HepG2 (cell line): ENCODE data around the gene S100A16. TPM values are rescaled to one million over a fixed set of nuclear protein-coding genes. Genes with fewer than 3 reads are reported as not detected.

Source experiments
- CCDC6 ChIP-seq: sonication (generic); formaldehyde crosslinking; IDR thresholded peaks from 2 replicates; pipeline ENCODE4 v1.8.1; 2022; ENCODE audit warnings: mild to moderate bottlenecking, missing genetic modification reagents, moderate library complexity
- MLLT10 ChIP-seq: sonication (generic); formaldehyde crosslinking; IDR thresholded peaks from 2 replicates; pipeline ENCODE4 v1.4.0; 2020; ENCODE audit warnings: missing genetic modification reagents
- ZNF720 ChIP-seq: sonication (generic); formaldehyde crosslinking; IDR thresholded peaks from 2 replicates; pipeline ENCODE4 v1.4.0; 2020; ENCODE audit warnings: missing genetic modification reagents
- ZSCAN30 ChIP-seq: sonication (generic); formaldehyde crosslinking; IDR thresholded peaks from 2 replicates; pipeline ENCODE4 v1.5.0; 2020; ENCODE audit warnings: mild to moderate bottlenecking, missing genetic modification reagents
- polyA plus RNA-seq, 8 experiments: library from polyadenylated mRNA; depleted of rRNA in 3 of 8; stranded (reverse) in 7 of 8; unstranded in 1 of 8; fragments of >200 nt; fragmentation: Illumina TruSeq in 4 of 8; extraction: Trizol in 4 of 8; gene quantifications; 2 replicates each; pipeline versions ENCODE4 v1.2.1 to v1.2.3, GENCODE V29; 2011 to 2016; ENCODE audit warnings: low read depth in 4 of 8, missing spikeins in 1 of 8, mixed read lengths in 1 of 8; ENCODE audit not compliant: insufficient read depth in 1 of 8
- total RNA-seq, 5 experiments: library from RNA; depleted of rRNA; stranded (reverse); fragments of >200 nt; fragmentation: Illumina TruSeq; extraction: Trizol; gene quantifications; 2 replicates each; pipeline ENCODE4 v1.2.3, GENCODE V29; 2016; ENCODE audit warnings: low read depth in 1 of 5
- TF ChIP-seq, protein P1 (sequence below): sonication (generic); formaldehyde crosslinking; IDR thresholded peaks from 2 replicates; pipeline ENCODE4 v1.5.0; 2020; ENCODE audit warnings: mild to moderate bottlenecking, missing genetic modification reagents, borderline replicate concordance

Gene S100A16
- total and polyA plus RNA-seq, 2 of the 13 experiments (the other 11 are each of a cell fraction or from before 2014, with no cell fraction given) = 46.0 to 195 TPM

DNA sequence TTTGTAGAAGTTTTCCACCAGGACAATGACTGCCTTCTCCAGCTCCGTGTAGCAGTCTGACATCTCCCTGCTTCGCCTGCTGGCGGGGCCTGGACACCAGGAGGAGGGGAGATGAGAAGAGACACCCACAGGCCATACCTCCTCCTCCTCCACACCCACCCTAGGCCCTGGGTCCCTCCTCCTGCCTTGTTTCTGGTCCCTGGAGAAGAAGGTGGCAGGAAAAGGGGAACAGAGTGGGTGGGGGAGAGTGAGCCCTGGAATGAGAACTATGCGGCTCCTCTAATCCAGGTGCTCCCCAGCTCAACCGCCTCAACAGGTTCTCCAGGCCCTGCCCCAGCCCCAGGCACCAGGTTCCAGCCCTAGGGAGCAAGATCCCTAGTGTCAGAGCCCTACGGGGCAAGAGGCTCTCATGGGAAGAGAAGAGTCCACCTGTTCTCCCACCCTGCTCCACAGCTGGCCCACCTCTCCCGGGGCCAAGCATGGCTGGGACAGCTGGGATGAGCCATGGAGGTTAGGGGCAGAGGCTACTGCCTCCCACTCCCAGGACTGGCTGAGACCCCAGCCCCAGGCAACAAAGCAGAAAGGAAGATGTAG lies 4.8 kb downstream of the S100A16 start (continued):
- TF ChIP-seq, protein P1, sequence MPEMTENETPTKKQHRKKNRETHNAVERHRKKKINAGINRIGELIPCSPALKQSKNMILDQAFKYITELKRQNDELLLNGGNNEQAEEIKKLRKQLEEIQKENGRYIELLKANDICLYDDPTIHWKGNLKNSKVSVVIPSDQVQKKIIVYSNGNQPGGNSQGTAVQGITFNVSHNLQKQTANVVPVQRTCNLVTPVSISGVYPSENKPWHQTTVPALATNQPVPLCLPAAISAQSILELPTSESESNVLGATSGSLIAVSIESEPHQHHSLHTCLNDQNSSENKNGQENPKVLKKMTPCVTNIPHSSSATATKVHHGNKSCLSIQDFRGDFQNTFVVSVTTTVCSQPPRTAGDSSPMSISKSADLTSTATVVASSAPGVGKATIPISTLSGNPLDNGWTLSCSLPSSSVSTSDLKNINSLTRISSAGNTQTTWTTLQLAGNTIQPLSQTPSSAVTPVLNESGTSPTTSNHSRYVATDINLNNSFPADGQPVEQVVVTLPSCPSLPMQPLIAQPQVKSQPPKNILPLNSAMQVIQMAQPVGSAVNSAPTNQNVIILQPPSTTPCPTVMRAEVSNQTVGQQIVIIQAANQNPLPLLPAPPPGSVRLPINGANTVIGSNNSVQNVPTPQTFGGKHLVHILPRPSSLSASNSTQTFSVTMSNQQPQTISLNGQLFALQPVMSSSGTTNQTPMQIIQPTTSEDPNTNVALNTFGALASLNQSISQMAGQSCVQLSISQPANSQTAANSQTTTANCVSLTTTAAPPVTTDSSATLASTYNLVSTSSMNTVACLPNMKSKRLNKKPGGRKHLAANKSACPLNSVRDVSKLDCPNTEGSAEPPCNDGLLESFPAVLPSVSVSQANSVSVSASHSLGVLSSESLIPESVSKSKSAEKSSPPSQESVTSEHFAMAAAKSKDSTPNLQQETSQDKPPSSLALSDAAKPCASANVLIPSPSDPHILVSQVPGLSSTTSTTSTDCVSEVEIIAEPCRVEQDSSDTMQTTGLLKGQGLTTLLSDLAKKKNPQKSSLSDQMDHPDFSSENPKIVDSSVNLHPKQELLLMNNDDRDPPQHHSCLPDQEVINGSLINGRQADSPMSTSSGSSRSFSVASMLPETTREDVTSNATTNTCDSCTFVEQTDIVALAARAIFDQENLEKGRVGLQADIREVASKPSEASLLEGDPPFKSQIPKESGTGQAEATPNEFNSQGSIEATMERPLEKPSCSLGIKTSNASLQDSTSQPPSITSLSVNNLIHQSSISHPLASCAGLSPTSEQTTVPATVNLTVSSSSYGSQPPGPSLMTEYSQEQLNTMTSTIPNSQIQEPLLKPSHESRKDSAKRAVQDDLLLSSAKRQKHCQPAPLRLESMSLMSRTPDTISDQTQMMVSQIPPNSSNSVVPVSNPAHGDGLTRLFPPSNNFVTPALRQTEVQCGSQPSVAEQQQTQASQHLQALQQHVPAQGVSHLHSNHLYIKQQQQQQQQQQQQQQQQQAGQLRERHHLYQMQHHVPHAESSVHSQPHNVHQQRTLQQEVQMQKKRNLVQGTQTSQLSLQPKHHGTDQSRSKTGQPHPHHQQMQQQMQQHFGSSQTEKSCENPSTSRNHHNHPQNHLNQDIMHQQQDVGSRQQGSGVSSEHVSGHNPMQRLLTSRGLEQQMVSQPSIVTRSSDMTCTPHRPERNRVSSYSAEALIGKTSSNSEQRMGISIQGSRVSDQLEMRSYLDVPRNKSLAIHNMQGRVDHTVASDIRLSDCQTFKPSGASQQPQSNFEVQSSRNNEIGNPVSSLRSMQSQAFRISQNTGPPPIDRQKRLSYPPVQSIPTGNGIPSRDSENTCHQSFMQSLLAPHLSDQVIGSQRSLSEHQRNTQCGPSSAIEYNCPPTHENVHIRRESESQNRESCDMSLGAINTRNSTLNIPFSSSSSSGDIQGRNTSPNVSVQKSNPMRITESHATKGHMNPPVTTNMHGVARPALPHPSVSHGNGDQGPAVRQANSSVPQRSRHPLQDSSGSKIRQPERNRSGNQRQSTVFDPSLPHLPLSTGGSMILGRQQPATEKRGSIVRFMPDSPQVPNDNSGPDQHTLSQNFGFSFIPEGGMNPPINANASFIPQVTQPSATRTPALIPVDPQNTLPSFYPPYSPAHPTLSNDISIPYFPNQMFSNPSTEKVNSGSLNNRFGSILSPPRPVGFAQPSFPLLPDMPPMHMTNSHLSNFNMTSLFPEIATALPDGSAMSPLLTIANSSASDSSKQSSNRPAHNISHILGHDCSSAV (CRISPR knock-in tag) = no peak
- TF ChIP-seq ZNF720 (no peak), ZSCAN30 (no peak), CCDC6 (CRISPR knock-in tag) (0 out of 2 replicates have a peak, but pooled peaks have one; percentile 18), MLLT10 (CRISPR knock-in tag) (no peak)
